Esophagus muscularis mucosa (tissue), 3 donors: ENCODE data around the gene PPP1R14C.

ENCODE experiments used
- CTCF ChIP-seq, 3 experiments: fragments of 200-600 bp in 2 of 3; fragments of 450-650 bp in 1 of 3; sonication (generic) in 2 of 3; IDR thresholded peaks; one replicate each; pipeline ENCODE4 v1.5.1; 2017 to 2019; ENCODE audit warnings: antibody characterized with exemption in 3 of 3, mild to moderate bottlenecking in 2 of 3, moderate library complexity in 1 of 3
- POLR2A ChIP-seq: fragments of 450-650 bp; IDR thresholded peaks from one replicate; pipeline ENCODE4 v1.6.1; 2017; ENCODE audit warnings: antibody characterized with exemption, moderate library complexity, mild to moderate bottlenecking, low read depth
- POLR2AphosphoS5 ChIP-seq, 2 donors: sonication (generic); formaldehyde crosslinking; IDR thresholded peaks; one replicate each; pipeline ENCODE4 v1.6.1; 2017; ENCODE audit warnings: antibody characterized with exemption in 2 of 2

- TF ChIP-seq CTCF (IDR thresholded peaks at IDR 0.05): no peak
- TF ChIP-seq POLR2A: no peak
- no peak for TF ChIP-seq POLR2AphosphoS5 (IDR thresholded peaks at IDR 0.05)
Observed at GRCh38 chr6:150150821-150151646, 8.2 kb downstream of the PPP1R14C start.
